ENCODE data around the gene KLHL40. TPM values are rescaled to one million over a fixed set of nuclear protein-coding genes. Genes with fewer than 3 reads are reported as not detected.

Gene KLHL40
- polyA plus RNA-seq, 2 of the 4 experiments (the other 2 are of a cell fraction), result not detected

DNA sequence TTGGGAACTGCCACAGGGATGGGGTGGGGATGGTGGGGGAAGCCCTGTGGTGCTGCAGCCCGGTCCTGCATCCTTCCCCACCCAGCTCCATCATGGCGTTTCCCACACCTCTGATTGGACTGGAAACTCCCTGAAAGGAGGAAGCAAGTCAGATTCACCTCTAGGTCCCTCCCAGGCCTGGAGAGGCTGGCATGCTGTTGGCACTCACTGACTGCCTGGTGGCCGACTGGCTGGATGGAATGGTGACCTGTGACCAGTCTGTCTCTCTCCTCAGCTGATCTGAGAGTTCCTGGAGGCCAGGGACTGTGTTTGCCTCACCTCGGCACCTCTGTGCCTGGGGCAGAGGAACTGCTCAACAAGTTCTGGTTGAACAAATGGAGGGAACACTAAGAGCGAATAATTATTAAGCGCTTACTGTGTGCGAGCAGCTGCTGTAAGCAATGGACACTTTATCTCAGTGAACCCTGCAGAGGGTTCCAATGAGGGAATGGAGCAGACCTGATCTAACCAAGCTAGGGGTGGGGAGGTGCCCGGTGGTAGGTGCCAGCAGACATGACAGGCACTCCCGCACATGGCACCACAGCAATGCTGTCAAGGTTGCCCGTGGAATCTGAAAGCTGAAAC, 20.7 kb downstream of the KLHL40 start:
- Histone ChIP-seq H3K4me1 (no peaks in the 10 kb centered on the region), H3K27ac (no peak overlapping the region), H3K4me3 (no peak overlapping the region), H3K9me3 (no peaks in the 10 kb centered on the region), H3K4me2 (no peak overlapping the region)
- FAIRE-seq (no peak), DNase-seq (ENCODE audit: low read depth in 1 of 2, low spot score in 1 of 2) (no peak), ATAC-seq (no peak)
- 44% methylated on average over 8 of the region's 10 CpGs for WGBS (ENCODE audit: missing lambda C conversion rate)
- CTCF ChIA-PET, result interaction anchor here (1.2 kb wide), 1 partner anchor 38 kb away, joined by 3 read pairs; no protein-coding TSS in a partner anchor
- POLR2A ChIA-PET, result no interaction called here
- TF ChIP-seq, protein P1, sequence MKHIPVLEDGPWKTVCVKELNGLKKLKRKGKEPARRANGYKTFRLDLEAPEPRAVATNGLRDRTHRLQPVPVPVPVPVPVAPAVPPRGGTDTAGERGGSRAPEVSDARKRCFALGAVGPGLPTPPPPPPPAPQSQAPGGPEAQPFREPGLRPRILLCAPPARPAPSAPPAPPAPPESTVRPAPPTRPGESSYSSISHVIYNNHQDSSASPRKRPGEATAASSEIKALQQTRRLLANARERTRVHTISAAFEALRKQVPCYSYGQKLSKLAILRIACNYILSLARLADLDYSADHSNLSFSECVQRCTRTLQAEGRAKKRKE (CRISPR knock-in tag; IDR thresholded peaks at IDR 0.05; ENCODE audit: low read depth), result no peak
- TF ChIP-seq HOXB13 (CRISPR knock-in tag; IDR thresholded peaks at IDR 0.05; ENCODE audit: low read depth), result no peak
- TF ChIP-seq, protein P2, sequence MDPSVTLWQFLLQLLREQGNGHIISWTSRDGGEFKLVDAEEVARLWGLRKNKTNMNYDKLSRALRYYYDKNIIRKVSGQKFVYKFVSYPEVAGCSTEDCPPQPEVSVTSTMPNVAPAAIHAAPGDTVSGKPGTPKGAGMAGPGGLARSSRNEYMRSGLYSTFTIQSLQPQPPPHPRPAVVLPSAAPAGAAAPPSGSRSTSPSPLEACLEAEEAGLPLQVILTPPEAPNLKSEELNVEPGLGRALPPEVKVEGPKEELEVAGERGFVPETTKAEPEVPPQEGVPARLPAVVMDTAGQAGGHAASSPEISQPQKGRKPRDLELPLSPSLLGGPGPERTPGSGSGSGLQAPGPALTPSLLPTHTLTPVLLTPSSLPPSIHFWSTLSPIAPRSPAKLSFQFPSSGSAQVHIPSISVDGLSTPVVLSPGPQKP (IDR thresholded peaks at IDR 0.05; ENCODE audit: low read depth, low read length), result no peak
- TF ChIP-seq, protein P3, sequence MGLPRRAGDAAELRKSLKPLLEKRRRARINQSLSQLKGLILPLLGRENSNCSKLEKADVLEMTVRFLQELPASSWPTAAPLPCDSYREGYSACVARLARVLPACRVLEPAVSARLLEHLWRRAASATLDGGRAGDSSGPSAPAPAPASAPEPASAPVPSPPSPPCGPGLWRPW (IDR thresholded peaks at IDR 0.05), result no peak
- TF ChIP-seq, protein P4, sequence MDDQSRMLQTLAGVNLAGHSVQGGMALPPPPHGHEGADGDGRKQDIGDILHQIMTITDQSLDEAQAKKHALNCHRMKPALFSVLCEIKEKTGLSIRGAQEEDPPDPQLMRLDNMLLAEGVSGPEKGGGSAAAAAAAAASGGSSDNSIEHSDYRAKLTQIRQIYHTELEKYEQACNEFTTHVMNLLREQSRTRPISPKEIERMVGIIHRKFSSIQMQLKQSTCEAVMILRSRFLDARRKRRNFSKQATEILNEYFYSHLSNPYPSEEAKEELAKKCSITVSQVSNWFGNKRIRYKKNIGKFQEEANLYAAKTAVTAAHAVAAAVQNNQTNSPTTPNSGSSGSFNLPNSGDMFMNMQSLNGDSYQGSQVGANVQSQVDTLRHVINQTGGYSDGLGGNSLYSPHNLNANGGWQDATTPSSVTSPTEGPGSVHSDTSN (IDR thresholded peaks at IDR 0.05), result no peak
- TF ChIP-seq BHLHE40 (IDR thresholded peaks at IDR 0.05; ENCODE audit: low read depth, low read length), result no peak
- TF ChIP-seq ZC3H11A (IDR thresholded peaks at IDR 0.05), result no peak
- TF ChIP-seq, protein P5, sequence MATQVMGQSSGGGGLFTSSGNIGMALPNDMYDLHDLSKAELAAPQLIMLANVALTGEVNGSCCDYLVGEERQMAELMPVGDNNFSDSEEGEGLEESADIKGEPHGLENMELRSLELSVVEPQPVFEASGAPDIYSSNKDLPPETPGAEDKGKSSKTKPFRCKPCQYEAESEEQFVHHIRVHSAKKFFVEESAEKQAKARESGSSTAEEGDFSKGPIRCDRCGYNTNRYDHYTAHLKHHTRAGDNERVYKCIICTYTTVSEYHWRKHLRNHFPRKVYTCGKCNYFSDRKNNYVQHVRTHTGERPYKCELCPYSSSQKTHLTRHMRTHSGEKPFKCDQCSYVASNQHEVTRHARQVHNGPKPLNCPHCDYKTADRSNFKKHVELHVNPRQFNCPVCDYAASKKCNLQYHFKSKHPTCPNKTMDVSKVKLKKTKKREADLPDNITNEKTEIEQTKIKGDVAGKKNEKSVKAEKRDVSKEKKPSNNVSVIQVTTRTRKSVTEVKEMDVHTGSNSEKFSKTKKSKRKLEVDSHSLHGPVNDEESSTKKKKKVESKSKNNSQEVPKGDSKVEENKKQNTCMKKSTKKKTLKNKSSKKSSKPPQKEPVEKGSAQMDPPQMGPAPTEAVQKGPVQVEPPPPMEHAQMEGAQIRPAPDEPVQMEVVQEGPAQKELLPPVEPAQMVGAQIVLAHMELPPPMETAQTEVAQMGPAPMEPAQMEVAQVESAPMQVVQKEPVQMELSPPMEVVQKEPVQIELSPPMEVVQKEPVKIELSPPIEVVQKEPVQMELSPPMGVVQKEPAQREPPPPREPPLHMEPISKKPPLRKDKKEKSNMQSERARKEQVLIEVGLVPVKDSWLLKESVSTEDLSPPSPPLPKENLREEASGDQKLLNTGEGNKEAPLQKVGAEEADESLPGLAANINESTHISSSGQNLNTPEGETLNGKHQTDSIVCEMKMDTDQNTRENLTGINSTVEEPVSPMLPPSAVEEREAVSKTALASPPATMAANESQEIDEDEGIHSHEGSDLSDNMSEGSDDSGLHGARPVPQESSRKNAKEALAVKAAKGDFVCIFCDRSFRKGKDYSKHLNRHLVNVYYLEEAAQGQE (IDR thresholded peaks at IDR 0.05), result no peak
- TF ChIP-seq RAD21 (conservative IDR thresholded peaks at IDR 0.05 in 1 of 2, IDR thresholded peaks at IDR 0.05 in 1 of 2), result no peak
- no peak for TF ChIP-seq POLR2A (IDR thresholded peaks at IDR 0.05; ENCODE audit: low read length)
- TF ChIP-seq JUN (IDR thresholded peaks at IDR 0.05), result no peak
- no peak for TF ChIP-seq KDM5A (IDR thresholded peaks at IDR 0.05)
- no peak for TF ChIP-seq GATA3 (IDR thresholded peaks at IDR 0.05; ENCODE audit: borderline replicate concordance)
- no peak for TF ChIP-seq FOSL2 (IDR thresholded peaks at IDR 0.05)
- TF ChIP-seq FOSL2 (CRISPR knock-in tag; IDR thresholded peaks at IDR 0.05), result no peak
- TF ChIP-seq MYC (IDR thresholded peaks at IDR 0.05; ENCODE audit: borderline replicate concordance, low read length), result no peak
- TF ChIP-seq NR3C1 (IDR thresholded peaks at IDR 0.05), result no peak
- TF ChIP-seq HOXB5 (CRISPR knock-in tag; IDR thresholded peaks at IDR 0.05), result no peak
- TF ChIP-seq FOSB (CRISPR knock-in tag; IDR thresholded peaks at IDR 0.05), result no peak

Measured in A549 (cell line).